Astrocyte of the hippocampus (primary cell): ENCODE results near the gene SPDYE17.
"Not testable (repeated sequence)": the region's sequence is repeated elsewhere in the genome, so short reads cannot be mapped to it uniquely, and the experiment has no call there.

Experiments
- DNase-seq: peaks from one replicate; pipeline ENCODE4 v3.0.0; 2011; ENCODE audit warnings: low read depth, low spot score

The SPDYE17 gene

DNA sequence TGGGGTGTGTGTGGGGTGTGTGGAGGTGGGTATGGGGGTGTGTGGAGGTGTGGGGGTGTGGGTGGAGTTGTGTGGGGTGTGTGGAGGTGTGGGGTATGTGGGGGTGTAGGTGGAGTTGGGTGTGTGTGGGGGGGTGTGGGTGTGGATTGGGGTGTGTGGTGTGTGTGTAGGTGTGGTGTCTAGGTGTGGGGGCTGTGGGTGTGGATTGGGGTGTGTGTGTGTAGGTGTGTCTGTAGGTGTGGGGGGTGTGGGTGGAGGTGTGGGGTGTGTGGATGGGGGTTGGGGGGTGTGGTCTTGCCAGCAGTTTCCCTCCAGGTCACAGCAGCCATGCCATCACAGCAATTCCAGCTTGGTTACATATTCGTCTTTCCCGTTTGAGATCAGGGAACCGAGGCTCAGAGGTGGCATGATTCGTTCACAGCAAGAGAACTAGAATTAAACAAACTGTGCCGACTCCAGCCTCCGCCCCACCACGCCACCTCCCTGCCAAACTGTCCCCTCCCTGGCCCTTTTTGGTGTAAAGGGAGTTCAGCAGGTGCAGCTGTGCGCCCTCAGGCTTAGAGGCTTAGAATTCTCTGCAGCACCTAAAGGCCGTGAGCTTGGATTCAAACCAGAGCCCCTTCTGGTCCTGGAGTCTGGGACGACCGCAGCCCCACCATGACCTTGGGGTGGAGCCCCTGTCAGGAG lies 33.3 kb downstream of the SPDYE17 start:
- DNase-seq, result not testable (repeated sequence)

DNA sequence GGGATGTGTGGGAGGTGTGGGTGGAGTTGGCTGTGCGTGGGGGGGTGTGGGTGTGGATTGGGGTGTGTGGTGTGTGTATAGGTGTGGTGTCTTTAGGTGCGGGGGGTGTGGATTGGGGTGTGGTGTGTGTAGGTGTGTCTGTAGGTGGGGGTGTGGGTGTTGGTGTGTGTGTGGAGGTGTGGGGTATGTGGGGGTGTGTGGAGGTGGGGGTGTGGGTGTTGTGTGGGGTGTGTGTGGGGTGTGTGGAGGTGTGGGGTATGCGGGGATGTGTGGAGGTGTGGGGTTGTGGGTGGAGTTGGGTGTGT lies 33.9 kb downstream of the SPDYE17 start:
- no peak for DNase-seq

DNA sequence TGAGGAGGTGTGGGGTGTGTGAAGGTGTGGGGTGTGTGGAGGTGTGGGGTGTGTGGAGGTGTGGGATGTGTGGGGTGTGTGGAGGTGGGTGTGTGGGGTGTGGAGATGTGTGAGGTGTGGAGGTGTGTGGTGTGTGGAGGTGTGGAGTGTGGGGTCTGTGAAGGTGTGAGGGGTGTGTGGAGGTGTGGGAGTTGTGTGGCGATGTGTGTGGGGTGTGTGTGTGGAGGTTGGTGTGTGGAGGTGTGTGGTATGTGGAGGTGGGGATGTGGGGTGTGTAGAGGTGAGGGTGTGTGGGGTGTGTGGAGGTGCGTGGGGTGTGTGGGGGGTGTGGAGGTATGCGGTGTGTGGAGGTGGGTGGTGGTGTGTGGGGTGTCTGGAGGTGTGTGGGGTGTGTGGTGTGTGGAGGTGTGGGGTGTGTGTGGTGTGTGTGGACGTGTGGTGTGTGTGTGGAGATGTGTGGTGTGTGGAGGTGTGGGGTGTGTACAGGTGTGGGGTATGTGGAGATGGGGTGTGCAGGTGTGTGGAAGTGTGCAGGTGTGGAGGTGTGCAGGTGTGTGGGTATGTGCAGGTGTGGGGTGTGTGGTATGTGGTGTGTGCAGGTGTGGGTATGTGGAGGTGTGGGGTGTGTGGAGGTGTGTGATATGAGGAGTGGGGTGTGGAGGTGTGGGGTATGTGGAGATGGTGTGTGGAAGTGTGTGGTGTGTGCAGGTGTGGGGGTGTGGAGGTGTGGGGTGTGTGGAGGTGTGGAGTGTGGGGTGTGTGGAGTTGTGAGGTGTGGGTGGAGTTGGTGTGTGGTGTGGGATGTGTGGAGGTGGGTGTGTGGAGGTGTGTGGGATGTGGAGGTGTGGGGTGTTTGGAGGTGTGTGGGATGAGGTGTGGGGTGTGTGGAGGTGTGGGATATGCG lies 34.5 kb downstream of the SPDYE17 start:
- no peak for DNase-seq

DNA sequence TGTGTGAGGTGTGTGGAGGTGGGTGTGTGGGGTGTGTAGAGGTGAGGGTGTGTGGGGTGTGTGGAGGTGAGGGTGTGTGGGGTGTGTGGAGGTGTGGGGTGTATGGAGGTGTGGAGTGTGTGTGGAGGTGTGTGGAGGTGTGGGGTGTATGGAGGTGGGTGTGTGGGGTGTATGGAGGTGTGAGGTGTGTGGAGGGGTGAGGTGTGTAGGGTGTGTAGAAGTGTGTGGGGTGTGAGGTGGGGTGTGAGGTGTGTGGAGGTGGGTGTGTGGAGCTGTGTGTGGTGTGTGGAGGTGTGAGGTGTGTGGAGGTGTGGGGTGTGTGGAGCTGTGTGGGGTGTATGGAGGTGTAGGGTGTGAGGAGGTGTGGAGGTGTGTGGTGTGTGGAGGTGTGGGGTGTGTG lies 35.2 kb downstream of the SPDYE17 start:
- DNase-seq, result not testable (repeated sequence)

DNA sequence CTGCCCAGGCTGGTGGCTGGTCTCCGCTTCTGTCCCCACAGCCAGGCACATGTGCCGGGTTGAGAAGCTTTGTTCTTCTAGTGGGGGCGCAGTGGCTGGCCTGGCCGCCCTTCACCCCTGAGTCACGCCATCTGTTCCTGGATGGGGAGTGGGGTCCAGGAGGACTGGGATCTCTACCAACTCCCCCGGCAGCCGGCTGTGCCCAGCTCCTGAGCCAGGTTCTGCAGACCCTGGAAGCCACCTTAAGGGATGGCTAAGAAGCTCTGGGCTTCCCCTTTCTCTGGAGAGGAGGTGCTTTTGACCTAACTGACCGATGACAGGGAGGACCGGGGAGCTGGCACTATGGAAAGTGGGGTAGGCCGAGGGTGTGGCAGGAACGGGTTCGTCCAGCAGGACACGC lies 37.9 kb downstream of the SPDYE17 start:
- not testable (repeated sequence) for DNase-seq

DNA sequence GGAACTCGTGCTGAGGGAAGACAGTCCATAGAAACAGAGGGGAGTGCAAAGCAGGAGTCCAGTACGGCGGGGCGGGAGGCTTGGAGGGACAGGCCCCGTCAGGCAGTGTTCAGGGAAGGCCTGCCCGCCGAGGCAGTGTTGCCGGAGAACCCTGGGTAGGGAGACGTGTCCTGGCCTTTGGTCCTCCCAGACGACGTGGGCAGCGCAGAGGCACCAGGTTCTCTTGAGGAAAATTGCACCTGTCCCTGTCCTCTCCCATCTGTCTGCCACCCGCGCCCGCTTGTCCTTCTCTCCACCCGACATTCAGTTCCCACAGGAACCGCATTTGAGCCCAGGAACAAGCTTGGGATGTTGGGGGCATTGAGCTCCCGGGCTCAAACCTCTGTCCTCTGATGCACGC lies 38.3 kb downstream of the SPDYE17 start:
- DNase-seq, result not testable (repeated sequence)

DNA sequence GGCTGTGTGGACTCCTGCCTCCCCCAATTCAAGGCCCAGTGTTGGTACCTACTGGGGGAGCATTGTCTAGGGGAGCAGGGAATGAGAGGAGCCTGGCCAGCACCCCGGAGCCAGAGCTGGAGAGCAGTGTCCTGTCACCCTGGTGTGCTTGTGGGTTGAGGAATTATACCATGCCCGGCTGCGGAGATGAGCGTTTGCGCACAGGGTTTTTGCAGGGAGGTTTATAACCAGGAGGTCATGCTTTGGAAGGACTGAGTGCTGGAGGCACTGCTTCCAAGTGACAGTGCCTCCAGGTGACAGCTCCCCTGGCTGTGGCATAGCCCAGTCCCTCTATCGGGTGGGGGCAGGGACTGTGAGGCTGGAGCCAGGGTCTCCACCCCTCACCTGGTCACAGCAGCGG lies 39.3 kb downstream of the SPDYE17 start:
- not testable (repeated sequence) for DNase-seq

DNA sequence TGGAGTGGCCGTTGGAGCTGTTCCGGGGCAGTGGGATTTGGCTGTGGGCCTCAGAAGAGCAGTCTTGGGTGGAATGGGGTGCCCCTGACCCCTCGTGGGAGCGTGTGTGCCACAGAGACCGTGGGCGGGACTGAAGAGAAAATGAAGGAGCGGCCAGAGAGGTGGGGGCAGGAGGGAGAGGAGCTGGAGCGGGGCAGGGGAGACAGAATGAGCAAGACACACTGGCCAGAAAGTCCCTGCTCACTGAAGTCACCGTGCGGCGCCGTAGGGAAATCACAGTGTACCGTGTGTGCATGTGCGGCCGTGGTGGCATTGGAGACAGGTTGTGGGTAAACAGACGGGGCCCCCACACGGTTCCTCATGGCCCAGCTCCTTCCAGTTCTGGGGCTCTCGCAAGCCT lies 40.0 kb downstream of the SPDYE17 start:
- DNase-seq, result not testable (repeated sequence)

DNA sequence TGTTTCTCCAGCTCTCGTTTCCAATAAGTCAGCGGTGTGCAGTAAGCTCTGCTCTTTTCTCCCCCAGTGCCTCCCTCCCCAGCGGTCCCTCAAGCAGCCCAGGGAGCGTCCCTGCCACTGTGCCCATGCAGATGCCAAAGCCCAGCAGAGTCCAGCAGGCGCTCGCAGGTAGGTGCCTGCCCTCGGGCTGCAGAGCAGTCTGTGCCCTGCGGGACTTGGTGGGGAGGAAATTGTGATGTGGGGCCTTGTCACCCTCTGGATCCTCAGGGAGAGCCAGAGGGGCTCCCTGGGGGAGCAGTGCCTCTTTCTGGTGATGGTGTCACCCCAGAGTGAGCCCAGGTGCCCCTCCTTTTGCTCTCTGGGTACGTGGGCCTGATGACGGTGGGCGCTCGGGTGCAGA lies 42.0 kb downstream of the SPDYE17 start:
- not testable (repeated sequence) for DNase-seq

DNA sequence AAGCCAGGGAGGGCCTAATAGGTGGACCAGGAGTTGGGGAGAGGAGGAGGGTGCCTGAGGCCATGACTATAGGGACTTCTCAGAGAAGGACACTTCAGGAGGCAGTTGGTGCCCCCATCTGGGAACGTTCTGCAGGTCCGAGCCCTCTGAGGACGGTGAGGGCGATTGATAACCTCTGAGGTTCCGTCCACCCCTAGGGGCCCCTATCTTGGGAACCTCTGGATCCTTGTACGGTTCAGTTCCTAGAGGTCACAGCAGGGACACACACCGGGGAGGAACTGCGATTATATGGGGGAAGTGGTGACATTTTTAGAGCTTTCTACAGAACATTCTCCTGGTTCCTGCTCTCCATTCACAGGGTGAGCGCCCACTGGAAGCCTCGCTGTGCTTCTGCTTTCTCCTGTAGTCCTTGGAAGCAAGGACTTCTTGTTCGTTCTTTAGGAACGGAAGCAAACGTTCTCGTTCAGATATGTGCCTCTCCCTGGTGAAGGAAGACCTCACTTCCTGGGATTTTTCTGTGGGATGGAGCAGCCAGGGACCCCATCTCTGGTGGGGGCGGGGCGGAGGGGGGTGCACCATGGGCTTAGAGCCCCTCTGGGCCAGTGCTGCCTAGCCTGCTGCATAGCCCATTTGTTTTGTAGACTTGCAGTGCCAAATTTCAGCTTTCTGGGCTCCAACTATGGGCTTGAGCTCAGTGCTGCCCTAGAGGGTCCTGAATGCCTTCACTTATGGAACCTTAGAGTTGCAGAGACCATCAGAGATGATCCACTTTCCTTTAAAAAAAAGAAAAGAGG lies 46.0 kb downstream of the SPDYE17 start:
- DNase-seq, result not testable (repeated sequence)

DNA sequence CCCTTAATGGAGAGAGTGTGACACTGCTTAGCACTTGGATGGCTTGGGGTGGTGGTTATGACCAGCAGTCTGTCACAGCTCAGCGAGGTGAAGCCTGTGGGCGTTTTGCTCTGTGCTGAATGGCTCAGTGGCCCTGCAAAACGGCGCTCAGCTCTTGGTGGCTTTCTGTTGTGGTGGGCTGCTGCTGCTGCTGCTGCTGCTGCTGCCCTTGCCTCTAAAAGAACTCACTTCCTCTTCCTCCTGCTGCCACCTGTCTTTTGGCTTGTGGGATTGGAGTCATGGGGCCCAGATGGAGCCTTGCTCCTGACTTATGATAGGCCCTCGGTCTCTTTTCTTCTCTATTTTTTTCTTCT lies 47.4 kb downstream of the SPDYE17 start:
- not testable (repeated sequence) for DNase-seq

DNA sequence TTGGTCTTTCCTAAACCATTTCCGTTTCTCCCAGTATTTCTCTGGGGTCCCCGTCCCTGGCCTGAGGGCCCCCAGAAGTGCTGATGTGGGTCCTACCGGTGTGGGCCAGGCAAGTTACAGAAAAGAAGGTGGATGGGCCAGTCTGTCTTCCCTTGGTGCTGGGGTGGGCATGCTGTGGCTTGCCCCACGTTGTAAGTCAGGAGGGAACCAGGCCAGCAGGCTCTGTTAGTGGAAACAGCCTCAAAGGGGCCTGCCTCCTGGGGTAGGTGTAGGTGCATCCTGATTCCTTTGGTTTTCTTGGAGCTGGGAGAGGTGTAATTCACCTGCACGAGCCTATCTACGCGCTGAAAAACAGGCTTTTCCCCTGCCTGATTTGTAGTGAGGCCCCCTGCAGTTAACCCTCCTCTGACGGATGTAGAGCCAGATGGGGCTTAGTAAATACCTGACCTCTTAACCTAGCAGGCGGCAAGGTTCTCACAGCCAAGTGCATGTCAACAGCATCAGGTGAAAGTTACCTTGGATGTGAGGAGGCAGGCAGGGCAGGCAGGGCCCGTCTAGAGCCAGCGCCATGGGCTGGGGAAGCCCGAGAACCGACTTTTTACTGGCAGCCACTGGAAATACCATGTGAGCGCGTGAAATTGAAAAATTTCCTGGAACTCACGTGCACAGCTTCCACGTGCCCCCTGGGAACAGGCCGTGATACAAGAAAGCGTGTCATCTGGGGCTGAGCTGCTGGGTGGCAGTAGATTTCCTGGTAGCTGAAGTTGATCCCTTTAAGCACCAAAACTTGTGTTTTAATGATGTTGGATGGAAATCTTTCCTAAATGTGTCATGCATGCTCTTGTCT lies 48.0 kb downstream of the SPDYE17 start:
- not testable (repeated sequence) for DNase-seq

DNA sequence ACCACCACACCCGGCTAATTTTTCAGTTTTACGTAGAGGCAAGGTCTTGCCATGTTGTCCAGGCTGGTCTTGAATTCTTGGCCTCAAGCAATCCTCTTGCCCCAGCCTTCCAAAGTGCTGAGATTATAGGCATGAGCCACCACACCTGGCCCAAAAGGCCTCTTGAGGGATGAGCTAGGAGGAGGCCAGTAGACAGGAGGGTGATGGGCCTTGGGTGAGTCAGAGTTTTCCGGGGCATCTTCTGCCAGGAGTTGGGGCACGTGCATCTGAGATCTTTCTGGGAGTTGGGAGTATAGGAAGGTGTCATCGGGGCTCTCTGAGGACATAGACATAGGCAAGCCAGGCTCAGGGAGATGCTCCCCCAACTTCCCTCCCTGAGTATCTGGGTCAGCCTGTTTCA lies 48.8 kb downstream of the SPDYE17 start:
- DNase-seq, result not testable (repeated sequence)

DNA sequence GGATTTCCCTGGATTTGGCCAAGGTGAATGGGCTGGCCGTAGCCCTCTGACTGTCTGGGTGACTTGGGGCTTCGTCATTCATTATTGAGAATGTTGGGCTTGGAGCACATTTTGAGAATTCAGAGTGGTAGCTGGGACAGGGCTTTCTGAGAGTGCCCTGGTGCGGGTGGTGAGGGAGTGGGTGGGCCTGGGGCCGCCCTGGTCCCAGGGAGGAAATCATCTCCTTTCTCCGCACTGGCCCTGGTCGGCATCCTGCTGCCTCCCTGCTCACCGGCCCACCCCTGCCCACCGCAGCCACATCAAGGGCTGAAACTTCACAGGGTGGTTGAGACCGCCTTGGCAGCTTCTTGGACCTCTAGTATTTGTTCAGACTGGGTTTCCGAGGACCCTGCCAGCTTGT lies 49.7 kb downstream of the SPDYE17 start:
- not testable (repeated sequence) for DNase-seq

DNA sequence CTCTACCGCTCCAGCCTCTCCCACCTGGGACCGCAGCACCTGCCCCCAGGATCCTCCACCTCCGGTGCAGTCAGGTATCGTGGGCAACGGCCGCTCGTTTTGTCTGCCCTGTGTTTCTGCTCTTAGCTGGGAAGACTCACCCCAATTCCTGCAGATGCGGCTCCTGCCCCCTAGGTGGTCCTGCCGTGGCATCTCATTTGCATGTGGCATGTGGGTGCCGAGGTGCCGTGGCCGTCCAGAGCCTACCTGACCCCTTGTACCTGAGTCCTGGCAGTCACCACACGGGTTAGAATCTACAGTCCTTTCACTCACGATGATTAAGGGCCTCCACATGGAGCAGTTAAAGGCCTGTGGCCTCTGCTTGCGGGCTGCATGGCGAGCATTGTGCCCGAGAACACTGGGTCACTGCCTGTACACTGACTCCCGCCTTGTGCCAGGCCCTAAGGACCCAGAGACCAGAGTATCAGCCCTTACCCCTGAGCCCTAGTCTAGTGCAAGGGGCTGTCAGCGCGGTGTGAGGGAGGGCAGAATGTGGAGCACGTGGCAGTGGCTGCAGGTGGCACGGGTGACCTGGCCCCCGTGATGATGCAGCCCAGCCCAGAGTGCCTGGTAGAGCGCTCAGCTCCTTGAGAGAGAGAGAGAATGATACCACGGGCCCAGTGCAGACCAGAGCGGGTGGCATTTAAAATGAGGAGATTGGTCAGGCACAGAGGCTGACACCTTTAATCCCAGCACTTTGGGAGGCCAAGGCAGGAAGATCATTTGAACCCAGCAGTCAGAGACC lies 50.8 kb downstream of the SPDYE17 start:
- DNase-seq, result not testable (repeated sequence)

DNA sequence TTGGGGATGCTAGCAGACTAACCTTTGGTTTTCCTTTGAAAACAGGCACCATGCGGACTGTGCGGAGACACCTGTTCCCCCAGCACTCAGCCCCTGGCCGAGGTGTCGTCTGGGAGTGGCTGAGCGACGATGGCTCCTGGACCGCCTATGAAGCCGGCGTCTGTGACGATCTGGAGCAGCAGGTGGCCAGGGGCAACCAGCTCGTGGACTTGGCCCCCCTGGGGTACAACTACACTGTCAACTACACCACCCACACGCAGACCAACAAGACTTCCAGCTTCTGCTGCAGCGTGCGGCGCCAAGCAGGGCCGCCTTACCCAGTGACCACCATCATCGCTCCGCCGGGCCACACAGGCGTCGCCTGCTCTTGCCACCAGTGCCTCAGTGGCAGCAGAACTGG lies 51.6 kb downstream of the SPDYE17 start:
- not testable (repeated sequence) for DNase-seq

DNA sequence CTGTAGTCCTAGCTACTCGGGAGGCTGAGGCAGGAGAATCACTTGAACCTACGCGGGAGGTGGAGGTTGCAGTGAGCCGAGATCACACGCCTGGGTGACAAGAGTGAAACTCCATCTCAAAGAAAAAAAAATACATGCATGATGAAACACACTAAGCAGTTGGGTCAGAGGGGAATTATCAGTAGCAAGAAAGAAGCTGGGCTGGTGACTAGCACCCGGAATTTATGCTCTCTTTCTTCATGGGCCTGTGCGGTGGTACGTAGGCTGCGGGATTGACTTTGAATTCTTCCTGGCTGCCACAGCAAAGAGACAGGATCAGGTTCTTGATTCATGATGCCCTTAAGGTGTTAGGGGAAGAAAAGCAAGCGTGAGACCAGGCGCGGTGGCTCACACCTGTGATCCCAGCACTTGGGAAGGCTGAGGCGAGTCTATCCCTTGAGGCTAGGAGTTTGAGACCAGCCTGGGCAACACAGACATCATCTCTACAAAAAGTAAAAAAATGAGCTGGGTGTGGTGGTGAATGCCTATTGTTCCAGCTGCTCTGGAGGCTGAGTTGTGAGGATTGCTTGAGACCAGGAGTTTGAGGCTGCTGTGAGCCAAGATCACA lies 54.3 kb downstream of the SPDYE17 start:
- DNase-seq, result not testable (repeated sequence)

DNA sequence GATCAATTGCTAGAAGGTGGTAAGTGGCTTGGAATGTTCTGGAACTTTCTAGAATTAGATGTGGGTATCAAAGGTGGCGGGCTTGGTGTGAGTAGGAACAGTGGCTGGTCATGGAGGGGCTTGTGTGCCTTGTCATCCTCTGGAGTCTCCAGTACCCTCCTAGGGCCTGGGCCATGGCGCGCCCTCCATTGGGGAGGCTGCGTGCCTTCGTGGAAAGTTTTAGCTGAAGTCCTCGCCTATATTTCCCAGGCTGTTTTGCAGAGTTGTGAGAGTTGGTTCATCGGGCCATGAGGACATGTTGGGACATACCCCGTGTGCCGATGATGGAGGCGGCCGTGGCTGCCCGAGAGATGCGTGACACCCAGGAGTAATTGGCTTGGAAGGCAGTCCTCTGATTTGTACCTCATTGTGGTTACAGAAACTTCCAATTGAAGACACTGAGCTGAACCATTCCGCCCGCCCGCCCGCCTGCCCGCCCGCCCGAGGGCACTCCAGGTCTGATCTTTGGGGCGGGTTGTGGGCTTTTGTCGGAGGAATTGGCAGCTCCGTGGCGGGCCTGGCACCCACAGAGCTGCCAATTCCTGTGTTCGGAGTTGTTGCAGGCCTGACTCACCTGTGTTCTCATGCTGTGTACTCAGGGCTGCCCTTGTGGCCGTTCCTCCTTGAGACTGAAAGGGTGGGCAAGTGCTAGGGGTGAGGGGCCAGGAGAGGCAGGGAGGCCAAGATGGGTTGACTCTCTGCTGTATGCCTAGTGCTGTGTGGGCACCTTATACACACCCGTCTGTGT lies 57.2 kb downstream of the SPDYE17 start:
- not testable (repeated sequence) for DNase-seq

DNA sequence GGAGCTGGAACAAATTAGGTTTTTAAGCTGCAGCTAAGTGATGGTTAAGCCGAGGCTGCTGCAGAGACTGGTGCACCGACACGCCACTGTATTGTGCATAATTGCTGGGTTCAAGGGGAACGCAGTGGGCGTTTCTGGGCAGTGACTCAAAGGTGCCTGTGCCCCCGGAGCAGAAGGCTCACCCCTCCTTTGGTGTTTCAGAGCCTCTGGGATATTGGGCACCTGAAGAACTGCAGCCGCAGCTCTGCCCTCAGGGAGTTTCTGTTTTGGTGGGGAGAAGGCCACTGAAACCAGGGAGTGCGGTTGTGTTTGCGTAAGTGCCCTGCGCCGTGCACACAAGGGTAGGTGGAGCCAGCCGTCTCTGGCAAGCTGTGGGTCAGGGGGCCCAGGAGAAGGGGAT lies 57.8 kb downstream of the SPDYE17 start:
- DNase-seq, result not testable (repeated sequence)
